Forelimb muscle (tissue), 1 donor: ENCODE data around the gene ANO1. TPM values are rescaled to one million over a fixed set of nuclear protein-coding genes. Genes with fewer than 3 reads are reported as not detected.

ENCODE experiments used
- DNase-seq: peaks from one replicate; pipeline ENCODE4 v3.0.0-alpha.2; 2013; ENCODE audit warnings: low read depth
- polyA plus RNA-seq: library from polyadenylated mRNA; unstranded; fragments of 120-200 nt; gene quantifications from one replicate; pipeline ENCODE4 v1.2.1, GENCODE V29; 2013; ENCODE audit not compliant: insufficient read length

ANO1 gene
- polyA plus RNA-seq, 1 donor, result 6.3 TPM

- no peak for DNase-seq
These were observed 83.0 kb downstream of the ANO1 start for GRCh38 chr11:70161043-70161625.

- DNase-seq, result no peak
These were observed 86.6 kb downstream of the ANO1 start for GRCh38 chr11:70164705-70165104.

- no peak for DNase-seq
These were observed 89.0 kb downstream of the ANO1 start for GRCh38 chr11:70167120-70167519.

- no peak for DNase-seq
These were observed 89.7 kb downstream of the ANO1 start for GRCh38 chr11:70167723-70168404.

GRCh38 chr11:70168405-70168754 is 90.3 kb downstream of the ANO1 start:
- DNase-seq, result no peak

GRCh38 chr11:70169127-70169526 is 91.0 kb downstream of the ANO1 start:
- no peak for DNase-seq

- no peak for DNase-seq
These were observed 91.5 kb downstream of the ANO1 start for GRCh38 chr11:70169632-70170031.

- no peak for DNase-seq
These were observed 92.6 kb downstream of the ANO1 start for GRCh38 chr11:70170596-70171210.

- no peak for DNase-seq
These were observed 94.9 kb downstream of the ANO1 start for GRCh38 chr11:70173018-70173417.

- DNase-seq, result no peak
These were observed 96.6 kb downstream of the ANO1 start for GRCh38 chr11:70174547-70175235.

GRCh38 chr11:70175236-70175698 is 97.2 kb downstream of the ANO1 start:
- no peak for DNase-seq

GRCh38 chr11:70176940-70177689 is 99.0 kb downstream of the ANO1 start:
- DNase-seq, result no peak

GRCh38 chr11:70180906-70181305 is 102.8 kb downstream of the ANO1 start:
- DNase-seq, result no peak

- no peak for DNase-seq
These were observed 104.1 kb downstream of the ANO1 start for GRCh38 chr11:70182266-70182665.

GRCh38 chr11:70183032-70183431 is 104.9 kb downstream of the ANO1 start:
- no peak for DNase-seq

- no peak for DNase-seq
These were observed 105.5 kb downstream of the ANO1 start for GRCh38 chr11:70183483-70184176.

- no peak for DNase-seq
These were observed 106.3 kb downstream of the ANO1 start for GRCh38 chr11:70184396-70184795.

- no peak for DNase-seq
These were observed 107.4 kb downstream of the ANO1 start for GRCh38 chr11:70185348-70186055.

GRCh38 chr11:70186420-70186819 is 108.3 kb downstream of the ANO1 start:
- DNase-seq, result no peak

GRCh38 chr11:70186936-70187335 is 108.8 kb downstream of the ANO1 start:
- DNase-seq, result no peak

GRCh38 chr11:70187771-70188170 is 109.7 kb downstream of the ANO1 start:
- DNase-seq, result no peak
